GM12873 (cell line): ENCODE data around the gene ADAMTS5.

Source experiments
- CTCF ChIP-seq: IDR thresholded peaks from 2 replicates; pipeline ENCODE4 v1.5.1; 2012; ENCODE audit warnings: low read depth, mild to moderate bottlenecking, moderate library complexity, low read length, control low read depth; ENCODE audit not compliant: insufficient read depth; ENCODE audit errors: missing control alignments

The ADAMTS5 gene

GRCh38 chr21:26969971-26970725, 3.3 kb upstream of the ADAMTS5 start:
- no peak for TF ChIP-seq CTCF

GRCh38 chr21:26966649-26967061, 233 bp downstream of the ADAMTS5 start:
- no peak for TF ChIP-seq CTCF

GRCh38 chr21:26965907-26966581, 844 bp downstream of the ADAMTS5 start:
- no peak for TF ChIP-seq CTCF

GRCh38 chr21:26965040-26965906, 1.6 kb downstream of the ADAMTS5 start:
- TF ChIP-seq CTCF: no peak

- TF ChIP-seq CTCF: no peak
Measured at GRCh38 chr21:26964170-26964778, 2.6 kb downstream of the ADAMTS5 start.

- no peak for TF ChIP-seq CTCF
Measured at GRCh38 chr21:26962621-26963181, 4.2 kb downstream of the ADAMTS5 start.
